ENCODE data around the gene TRIM43B.
"Not testable (repeated sequence)": the region's sequence is repeated elsewhere in the genome, so short reads cannot be mapped to it uniquely, and the experiment has no call there.

TRIM43B gene
- total RNA-seq: 0 reads per million in 17 experiments

GRCh38 chr2:95484654-95485053 is at the start of gene TRIM43B:
Gene TRIM43B, minus strand, starts transcription at chr2:95484754. Its CDS starts 2,040 bp downstream, at chr2:95482714.
- DNase-seq: not testable (repeated sequence)

- no peak for DNase-seq
Observed at GRCh38 chr2:95531254-95531771, 46.8 kb upstream of the TRIM43B start.

- no peak for DNase-seq
Observed at GRCh38 chr2:95530734-95531133, 46.2 kb upstream of the TRIM43B start.

GRCh38 chr2:95526360-95527341 is 42.1 kb upstream of the TRIM43B start:
- DNase-seq: peak; percentile 9 to 69 (median 48)

- DNase-seq: no peak
Observed at GRCh38 chr2:95525294-95526035, 40.9 kb upstream of the TRIM43B start.

- DNase-seq: no peak
Observed at GRCh38 chr2:95524195-95524594, 39.6 kb upstream of the TRIM43B start.

- no peak for DNase-seq
Observed at GRCh38 chr2:95514718-95515117, 30.2 kb upstream of the TRIM43B start.

- DNase-seq: not testable (repeated sequence)
Observed at GRCh38 chr2:95514226-95514625, 29.7 kb upstream of the TRIM43B start.

GRCh38 chr2:95509408-95509807 is 24.9 kb upstream of the TRIM43B start:
- no peak for DNase-seq

GRCh38 chr2:95505222-95505621 is 20.7 kb upstream of the TRIM43B start:
- no peak for DNase-seq

GRCh38 chr2:95500854-95501253 is 16.3 kb upstream of the TRIM43B start:
- DNase-seq: no peak

GRCh38 chr2:95492076-95492475 is 7.5 kb upstream of the TRIM43B start:
- DNase-seq: not testable (repeated sequence)

GRCh38 chr2:95475025-95475424 is 9.5 kb downstream of the TRIM43B start:
- DNase-seq: not testable (repeated sequence)

GRCh38 chr2:95467984-95468383 is 16.6 kb downstream of the TRIM43B start:
- DNase-seq: not testable (repeated sequence)

- not testable (repeated sequence) for DNase-seq
Observed at GRCh38 chr2:95466572-95466971, 18.0 kb downstream of the TRIM43B start.

- not testable (repeated sequence) for DNase-seq
Observed at GRCh38 chr2:95463292-95463691, 21.3 kb downstream of the TRIM43B start.

- not testable (repeated sequence) for DNase-seq
Observed at GRCh38 chr2:95445317-95445716, 39.2 kb downstream of the TRIM43B start.

- DNase-seq: not testable (repeated sequence)
Observed at GRCh38 chr2:95442474-95443099, 42.0 kb downstream of the TRIM43B start.

- not testable (repeated sequence) for DNase-seq
Observed at GRCh38 chr2:95435872-95436209, 48.7 kb downstream of the TRIM43B start.

GRCh38 chr2:95435162-95435871 is 49.2 kb downstream of the TRIM43B start:
- DNase-seq: not testable (repeated sequence)

- not testable (repeated sequence) for DNase-seq
Observed at GRCh38 chr2:95434507-95435076, 50.0 kb downstream of the TRIM43B start.

GRCh38 chr2:95433973-95434372 is 50.6 kb downstream of the TRIM43B start:
- not testable (repeated sequence) for DNase-seq
